ENCODE data around the gene ADA.

Gene ADA

DNA sequence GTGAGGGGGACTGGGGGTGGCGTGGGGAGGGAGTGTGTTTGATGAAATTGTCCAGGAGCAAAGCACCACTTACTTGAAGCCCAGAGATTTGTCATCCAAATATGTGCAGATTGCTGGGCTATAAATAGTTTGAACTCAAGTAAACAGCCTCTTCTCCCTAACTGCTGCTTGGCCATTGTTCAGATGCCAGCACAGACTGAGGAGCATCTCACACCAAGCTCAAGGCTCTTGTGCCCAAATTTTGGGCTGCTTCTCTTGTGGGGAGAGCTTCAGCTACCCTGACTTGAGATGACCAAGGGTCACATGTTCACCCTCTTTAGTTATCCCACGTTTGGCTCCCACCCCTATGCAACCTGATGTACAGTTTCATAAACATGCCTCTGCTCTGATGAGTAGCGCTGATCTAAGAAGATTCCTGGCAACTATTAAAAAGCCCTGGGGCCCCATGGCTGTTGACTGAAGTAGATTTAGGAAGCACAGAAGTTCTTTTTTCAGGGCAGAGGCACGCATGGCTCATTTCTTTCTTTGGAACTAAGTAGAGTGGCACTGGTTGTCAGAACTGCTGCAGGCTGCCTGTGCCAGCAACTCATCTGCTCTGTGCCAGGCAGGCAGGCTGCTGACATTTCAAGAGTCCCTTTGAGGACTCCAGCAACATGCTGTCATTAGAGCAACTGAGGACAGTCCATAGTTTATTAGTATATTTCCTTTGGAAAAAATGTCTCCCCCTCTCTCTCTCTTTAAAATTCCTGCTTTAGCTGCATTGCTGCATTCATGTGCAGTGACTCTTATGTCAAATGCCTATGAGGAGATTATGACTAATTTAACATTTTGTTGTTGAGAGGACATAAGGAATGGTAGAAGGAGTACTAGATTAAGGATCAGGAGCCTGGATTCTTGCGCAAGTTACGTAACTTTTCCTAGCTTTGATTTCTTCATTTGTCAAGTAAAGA is 78.7 kb downstream of the ADA start:
- DNase-seq (ENCODE audit: low read depth, low spot score): peak; percentile 74
- no peak overlapping the region for H3K4me3 ChIP-seq (ENCODE audit: low read depth, low read length)
- in situ Hi-C loops (cut with HindIII; ENCODE audit: low sequenced_read_pairs): no loop called here
- TF ChIP-seq, protein P1, sequence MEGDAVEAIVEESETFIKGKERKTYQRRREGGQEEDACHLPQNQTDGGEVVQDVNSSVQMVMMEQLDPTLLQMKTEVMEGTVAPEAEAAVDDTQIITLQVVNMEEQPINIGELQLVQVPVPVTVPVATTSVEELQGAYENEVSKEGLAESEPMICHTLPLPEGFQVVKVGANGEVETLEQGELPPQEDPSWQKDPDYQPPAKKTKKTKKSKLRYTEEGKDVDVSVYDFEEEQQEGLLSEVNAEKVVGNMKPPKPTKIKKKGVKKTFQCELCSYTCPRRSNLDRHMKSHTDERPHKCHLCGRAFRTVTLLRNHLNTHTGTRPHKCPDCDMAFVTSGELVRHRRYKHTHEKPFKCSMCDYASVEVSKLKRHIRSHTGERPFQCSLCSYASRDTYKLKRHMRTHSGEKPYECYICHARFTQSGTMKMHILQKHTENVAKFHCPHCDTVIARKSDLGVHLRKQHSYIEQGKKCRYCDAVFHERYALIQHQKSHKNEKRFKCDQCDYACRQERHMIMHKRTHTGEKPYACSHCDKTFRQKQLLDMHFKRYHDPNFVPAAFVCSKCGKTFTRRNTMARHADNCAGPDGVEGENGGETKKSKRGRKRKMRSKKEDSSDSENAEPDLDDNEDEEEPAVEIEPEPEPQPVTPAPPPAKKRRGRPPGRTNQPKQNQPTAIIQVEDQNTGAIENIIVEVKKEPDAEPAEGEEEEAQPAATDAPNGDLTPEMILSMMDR (IDR thresholded peaks at IDR 0.05; ENCODE audit: low read depth, low read length): no peak

DNA sequence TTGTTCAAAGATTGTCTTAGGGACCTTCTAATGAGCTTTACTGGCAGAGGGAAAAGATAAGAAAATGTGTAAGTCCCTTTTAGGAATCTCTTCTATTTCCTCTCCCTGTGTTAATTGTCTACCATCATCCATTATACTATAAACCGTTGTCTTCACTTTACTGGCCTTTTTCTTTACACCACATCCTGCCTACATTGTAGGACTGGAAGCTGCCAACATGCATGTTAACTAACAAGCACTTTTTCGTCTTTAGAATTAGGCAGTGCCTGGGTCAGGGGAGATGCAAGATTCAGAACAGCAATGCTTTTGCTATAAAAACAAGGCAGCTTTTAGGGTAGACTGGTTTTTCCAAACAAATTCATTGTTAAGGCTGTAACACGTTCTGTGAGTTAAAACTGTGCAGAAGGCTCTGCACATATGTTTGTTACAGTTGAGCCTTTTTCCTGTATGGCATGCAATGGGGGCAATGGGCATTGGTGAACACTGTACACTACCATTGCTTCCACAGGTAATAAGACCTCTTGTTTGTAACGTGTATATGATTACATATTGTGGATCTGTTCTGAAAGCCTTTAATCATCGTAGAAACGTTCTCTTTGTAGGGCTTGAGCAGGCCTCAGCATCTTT is 80.0 kb downstream of the ADA start:
- DNase-seq (ENCODE audit: low read depth, low spot score): no peak
- TF ChIP-seq, protein P1 (IDR thresholded peaks at IDR 0.05; ENCODE audit: low read depth, low read length): no peak
- no peak overlapping the region for H3K4me3 ChIP-seq (ENCODE audit: low read depth, low read length)
- in situ Hi-C loops (cut with HindIII; ENCODE audit: low sequenced_read_pairs): no loop called here

DNA sequence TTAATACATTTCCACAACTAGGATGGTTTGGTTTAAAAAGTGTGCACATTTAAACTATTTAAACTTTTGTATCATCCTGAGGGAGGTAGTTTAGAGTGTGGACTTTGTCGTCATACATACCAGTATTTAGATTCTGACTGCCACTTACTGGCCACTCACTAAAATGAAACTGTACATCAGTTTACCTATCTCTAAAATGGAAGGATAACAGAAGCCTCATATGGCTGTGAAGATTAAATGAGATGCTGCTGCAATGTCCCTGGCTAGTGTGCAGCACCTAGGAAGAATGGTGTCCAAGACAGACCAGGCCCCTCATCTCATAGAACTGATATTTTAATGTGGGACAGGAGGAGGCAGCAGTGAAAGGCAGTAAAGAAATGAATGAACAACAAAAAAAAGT is 81.1 kb downstream of the ADA start:
- in situ Hi-C loops (cut with HindIII; ENCODE audit: low sequenced_read_pairs): no loop called here
- DNase-seq (ENCODE audit: low read depth, low spot score): no peak
- TF ChIP-seq, protein P1 (IDR thresholded peaks at IDR 0.05; ENCODE audit: low read depth, low read length): no peak
- no peak overlapping the region for H3K4me3 ChIP-seq (ENCODE audit: low read depth, low read length)

All from astrocyte of the spinal cord (primary cell).